NCI-H345 (cell line): ENCODE data around the gene SATB1.
A peak's percentile ranks its signal among the peaks of the same experiment; 100 is the strongest.

Experiments
- DNase-seq: peaks from one replicate; lab custom pipeline; 2025; lab: John Stamatoyannopoulos, UW

The SATB1 gene

GRCh38 chr3:18401300-18401961, 23.7 kb downstream of the SATB1 start:
- no peak for DNase-seq

- no peak for DNase-seq
Measured at GRCh38 chr3:18398448-18398847, 26.7 kb downstream of the SATB1 start.

- DNase-seq = no peak
Measured at GRCh38 chr3:18396428-18396827, 28.7 kb downstream of the SATB1 start.

- no peak for DNase-seq
Measured at GRCh38 chr3:18394384-18394995, 30.6 kb downstream of the SATB1 start.

GRCh38 chr3:18393906-18394305, 31.2 kb downstream of the SATB1 start:
- DNase-seq = no peak

GRCh38 chr3:18390024-18390660, 35.0 kb downstream of the SATB1 start:
- no peak for DNase-seq

- DNase-seq = peak; percentile 7
Measured at GRCh38 chr3:18389108-18389733, 35.9 kb downstream of the SATB1 start.

- DNase-seq = no peak
Measured at GRCh38 chr3:18386274-18386890, 38.8 kb downstream of the SATB1 start.

- DNase-seq = no peak
Measured at GRCh38 chr3:18385706-18386105, 39.4 kb downstream of the SATB1 start.

GRCh38 chr3:18382760-18383369, 42.3 kb downstream of the SATB1 start:
- DNase-seq = no peak

- DNase-seq = no peak
Measured at GRCh38 chr3:18379647-18380046, 45.5 kb downstream of the SATB1 start.

- DNase-seq = peak; percentile 16
Measured at GRCh38 chr3:18378218-18378617, 46.9 kb downstream of the SATB1 start.

- DNase-seq = no peak
Measured at GRCh38 chr3:18376682-18377081, 48.5 kb downstream of the SATB1 start.

GRCh38 chr3:18372786-18373405, 52.2 kb downstream of the SATB1 start:
- no peak for DNase-seq

- no peak for DNase-seq
Measured at GRCh38 chr3:18370672-18371071, 54.5 kb downstream of the SATB1 start.

- DNase-seq = no peak
Measured at GRCh38 chr3:18369551-18370185, 55.5 kb downstream of the SATB1 start.

GRCh38 chr3:18366258-18366657, 58.9 kb downstream of the SATB1 start:
- no peak for DNase-seq

GRCh38 chr3:18363338-18363737, 61.8 kb downstream of the SATB1 start:
- no peak for DNase-seq

GRCh38 chr3:18357747-18358146, 67.4 kb downstream of the SATB1 start:
- DNase-seq = no peak

GRCh38 chr3:18355832-18356231, 69.3 kb downstream of the SATB1 start:
- DNase-seq = no peak

GRCh38 chr3:18354701-18355100, 70.4 kb downstream of the SATB1 start:
- no peak for DNase-seq
